WI38 (cell line): Measurements from ENCODE around the gene DHX15.

Source experiments
- H3K4me3 ChIP-seq: 2 replicates; pipeline ENCODE4 v1.5.1; 2011; ENCODE audit warnings: low read depth, mild to moderate bottlenecking, control low read depth, low read length
- TF ChIP-seq, protein P1 (sequence below): IDR thresholded peaks from 2 replicates; pipeline ENCODE4 v1.5.1; 2012; ENCODE audit warnings: low read depth, mild to moderate bottlenecking, control low read depth, low read length

DHX15 gene

DNA sequence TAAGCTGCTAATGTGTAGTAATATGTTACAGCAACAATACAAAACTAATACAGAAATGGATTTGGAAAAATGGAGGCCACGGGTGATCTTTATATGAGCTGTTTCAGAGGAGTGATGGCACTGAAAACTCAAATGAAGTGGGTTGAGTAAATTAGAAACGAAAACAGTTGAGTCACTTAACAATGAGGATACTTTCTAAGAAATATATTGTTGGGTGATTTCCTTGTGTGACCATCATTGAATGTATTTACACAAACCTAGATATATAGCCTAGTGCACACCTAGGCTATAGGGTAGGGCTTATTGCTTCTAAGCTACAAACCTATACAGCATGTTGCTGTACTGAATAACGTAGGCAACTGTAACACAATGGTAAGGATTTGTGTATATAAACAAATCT, 30.5 kb upstream of the DHX15 start:
- TF ChIP-seq, protein P1, sequence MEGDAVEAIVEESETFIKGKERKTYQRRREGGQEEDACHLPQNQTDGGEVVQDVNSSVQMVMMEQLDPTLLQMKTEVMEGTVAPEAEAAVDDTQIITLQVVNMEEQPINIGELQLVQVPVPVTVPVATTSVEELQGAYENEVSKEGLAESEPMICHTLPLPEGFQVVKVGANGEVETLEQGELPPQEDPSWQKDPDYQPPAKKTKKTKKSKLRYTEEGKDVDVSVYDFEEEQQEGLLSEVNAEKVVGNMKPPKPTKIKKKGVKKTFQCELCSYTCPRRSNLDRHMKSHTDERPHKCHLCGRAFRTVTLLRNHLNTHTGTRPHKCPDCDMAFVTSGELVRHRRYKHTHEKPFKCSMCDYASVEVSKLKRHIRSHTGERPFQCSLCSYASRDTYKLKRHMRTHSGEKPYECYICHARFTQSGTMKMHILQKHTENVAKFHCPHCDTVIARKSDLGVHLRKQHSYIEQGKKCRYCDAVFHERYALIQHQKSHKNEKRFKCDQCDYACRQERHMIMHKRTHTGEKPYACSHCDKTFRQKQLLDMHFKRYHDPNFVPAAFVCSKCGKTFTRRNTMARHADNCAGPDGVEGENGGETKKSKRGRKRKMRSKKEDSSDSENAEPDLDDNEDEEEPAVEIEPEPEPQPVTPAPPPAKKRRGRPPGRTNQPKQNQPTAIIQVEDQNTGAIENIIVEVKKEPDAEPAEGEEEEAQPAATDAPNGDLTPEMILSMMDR = no peak
- no peak overlapping the region for H3K4me3 ChIP-seq

- no peak overlapping the region for H3K4me3 ChIP-seq
These were observed 29.1 kb upstream of the DHX15 start for GRCh38 chr4:24613502-24613901.

GRCh38 chr4:24611575-24611974, 27.2 kb upstream of the DHX15 start:
- no peak overlapping the region for H3K4me3 ChIP-seq
- TF ChIP-seq, protein P1 = no peak

More at GRCh38 chr4:24613502-24613901, 29.1 kb upstream of the DHX15 start:
- TF ChIP-seq, protein P1 = no peak

- no peak overlapping the region for H3K4me3 ChIP-seq
- TF ChIP-seq, protein P1 = no peak
These were observed 23.0 kb upstream of the DHX15 start for GRCh38 chr4:24607334-24607733.

GRCh38 chr4:24605216-24605615, 20.9 kb upstream of the DHX15 start:
- H3K4me3 ChIP-seq = no peak overlapping the region
- TF ChIP-seq, protein P1 = no peak

GRCh38 chr4:24604558-24605214, 20.3 kb upstream of the DHX15 start:
- H3K4me3 ChIP-seq = no peak overlapping the region
- TF ChIP-seq, protein P1 = no peak

GRCh38 chr4:24603343-24603742, 19.0 kb upstream of the DHX15 start:
- no peak overlapping the region for H3K4me3 ChIP-seq
- TF ChIP-seq, protein P1 = no peak
